ENCODE data around the gene MAGEA8. TPM values are rescaled to one million over a fixed set of nuclear protein-coding genes. Genes with fewer than 3 reads are reported as not detected.

Gene MAGEA8
- total and polyA plus RNA-seq, 10 of the 15 experiments (the other 5 are each of a cell fraction or from before 2014, with no cell fraction given) = 0.06 to 0.20 (median 0.13) TPM; not detected in 7

- ChIA-PET POLR2A (interaction anchor here (1.4 kb wide), 1 partner anchor 11 kb away, joined by 3 read pairs; no protein-coding TSS in a partner anchor), SMC1A (ENCODE audit: uncharacterized antibody, unreplicated experiment) (interaction anchor here (1.1 to 3.2 kb wide), 3 partner anchors 8 to 18 kb away, joined by 3 to 8 read pairs (median 3); no protein-coding TSS in a partner anchor), CTCF (interaction anchor here (1.0 kb wide), 1 partner anchor 18 kb away, joined by 3 read pairs; no protein-coding TSS in a partner anchor), RAD21 (ENCODE audit: unreplicated experiment) (no interaction called here)
- Histone ChIP-seq H3K4me3 (no peak overlapping the region), H2AFZ (ENCODE audit: control insufficient read depth, low read depth, low read length) (no peak overlapping the region), H3K36me3 (ENCODE audit: control insufficient read depth in 2 of 2, insufficient read depth in 2 of 2, low read length in 1 of 2) (no peaks in the 10 kb centered on the region), H3K4me2 (ENCODE audit: control insufficient read depth, insufficient read depth) (no peak overlapping the region), H3K27ac (ENCODE audit: control insufficient read depth, insufficient read depth) (no peak overlapping the region), H3K9me3 (replicated peaks; ENCODE audit: control insufficient read depth, insufficient read depth, low read length) (no peaks in the 10 kb centered on the region), H3K4me1 (ENCODE audit: control insufficient read depth, insufficient read depth, low read length) (no peaks in the 10 kb centered on the region), H3K9ac (ENCODE audit: control insufficient read depth, insufficient read depth, low read length) (no peak overlapping the region), H4K20me1 (ENCODE audit: control insufficient read depth, insufficient read depth) (no peaks in the 10 kb centered on the region), H3K27me3 (replicated peaks in 1 of 2; ENCODE audit: control insufficient read depth in 2 of 2, insufficient read depth in 2 of 2, low read length in 1 of 2) (no peaks in the 10 kb centered on the region), H3K79me2 (ENCODE audit: control insufficient read depth, insufficient read depth, low read length) (no peaks in the 10 kb centered on the region)
- TF ChIP-seq NR2F1 (conservative IDR thresholded peaks at IDR 0.05) (no peak), IKZF2 (IDR thresholded peaks at IDR 0.05) (peak; percentile 64 to 67)
- intact Hi-C loops (cut with micrococcal nuclease; ENCODE audit: unreplicated experiment) = no loop called here
- in situ Hi-C loops (cut with MboI) = no loop called here
- FAIRE-seq (no peak), DNase-seq (ENCODE audit: low read depth, low spot score) (no peak), ATAC-seq (peak; percentile 79)
- BruUV-seq (replicated peaks) = no TSS peak
- 86% methylated on average over 1 of the region's 1 CpG for WGBS (ENCODE audit: insufficient coverage, insufficient replicate concordance, low lambda C conversion rate, missing lambda C conversion rate)
Measured at GRCh38 chrX:149898554-149898953, 17.6 kb downstream of the MAGEA8 start.

DNA sequence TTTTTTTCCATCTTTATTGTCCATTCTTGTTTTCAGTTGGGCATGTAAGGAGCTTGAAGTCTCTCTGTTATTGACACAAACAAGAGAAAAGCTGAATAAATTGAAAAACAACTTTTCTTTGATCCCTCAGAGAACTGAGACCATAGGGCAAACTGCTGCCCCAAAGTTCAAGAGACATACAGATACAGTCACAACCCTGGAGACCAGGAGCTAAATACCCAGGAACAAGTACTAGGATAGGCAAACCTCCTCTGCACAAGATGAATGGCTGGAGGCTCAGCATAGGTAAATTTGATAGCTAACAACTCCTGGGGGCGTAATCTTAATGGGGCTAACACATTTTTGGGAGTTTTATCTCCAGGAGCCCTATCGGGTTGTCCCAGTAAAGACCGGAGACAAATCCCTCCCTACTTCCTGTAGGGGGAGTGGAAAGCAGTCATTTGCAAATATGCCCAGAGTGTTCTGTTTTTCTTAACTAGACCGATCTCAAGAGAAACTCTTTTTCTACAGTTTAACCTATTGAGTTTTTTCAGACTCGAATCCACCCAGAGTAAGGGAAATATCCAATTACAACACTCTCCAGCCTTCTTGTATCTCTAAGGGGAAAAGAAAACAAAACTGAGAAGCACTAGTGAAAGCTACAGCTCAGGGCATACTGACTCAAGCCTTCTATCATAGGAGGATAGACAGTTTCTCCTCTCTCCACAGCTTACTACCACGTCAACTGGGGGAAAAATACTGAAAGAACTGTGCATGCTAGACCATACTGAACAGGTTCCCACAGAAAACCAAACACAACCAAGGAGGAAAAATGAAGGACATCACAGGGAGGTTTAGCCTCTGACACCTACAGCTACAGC, 23.1 kb downstream of the MAGEA8 start:
- Histone ChIP-seq H3K4me1 (ENCODE audit: control insufficient read depth, insufficient read depth, low read length) (peaks cover 7% of the 10 kb centered on the region), H3K36me3 (ENCODE audit: control insufficient read depth in 2 of 2, insufficient read depth in 2 of 2, low read length in 1 of 2) (no peaks in the 10 kb centered on the region), H3K27me3 (replicated peaks in 1 of 2; ENCODE audit: control insufficient read depth in 2 of 2, insufficient read depth in 2 of 2, low read length in 1 of 2) (no peaks in the 10 kb centered on the region), H3K79me2 (ENCODE audit: control insufficient read depth, insufficient read depth, low read length) (no peaks in the 10 kb centered on the region), H2AFZ (ENCODE audit: control insufficient read depth, low read depth, low read length) (peak overlapping the region; percentile 64), H3K9me3 (replicated peaks; ENCODE audit: control insufficient read depth, insufficient read depth, low read length) (no peaks in the 10 kb centered on the region), H3K9ac (ENCODE audit: control insufficient read depth, insufficient read depth, low read length) (no peak overlapping the region), H3K4me3 (no peak overlapping the region), H4K20me1 (ENCODE audit: control insufficient read depth, insufficient read depth) (no peaks in the 10 kb centered on the region), H3K27ac (ENCODE audit: control insufficient read depth, insufficient read depth) (peak overlapping the region; percentile 42; the same call in 1 of the 2 replicates), H3K4me2 (ENCODE audit: control insufficient read depth, insufficient read depth) (peak overlapping the region; percentile 57)
- in situ Hi-C loops (cut with MboI) (no loop called here), intact Hi-C loops (cut with micrococcal nuclease; ENCODE audit: unreplicated experiment) (no loop called here)
- BruUV-seq (replicated peaks) = no TSS peak
- ChIA-PET RAD21 (ENCODE audit: unreplicated experiment) (interaction anchor here (1.5 kb wide), 1 partner anchor 36 kb away, joined by 7 read pairs; no protein-coding TSS in a partner anchor), SMC1A (ENCODE audit: uncharacterized antibody, unreplicated experiment) (interaction anchor here (0.9 to 1.5 kb wide), 4 partner anchors 12 to 71 kb away, joined by 3 to 5 read pairs (median 4); no protein-coding TSS in a partner anchor), CTCF (interaction anchor here (1.1 to 1.3 kb wide), 4 partner anchors 9 to 67 kb away, joined by 3 to 5 read pairs (median 4); no protein-coding TSS in a partner anchor), POLR2A (interaction anchor here (0.7 kb wide), 1 partner anchor 36 kb away, joined by 3 read pairs; no protein-coding TSS in a partner anchor)
- DNase-seq (ENCODE audit: low read depth, low spot score) (peak; percentile 13), ATAC-seq (peak; percentile 85), FAIRE-seq (no peak)
- 6% methylated on average over 6 of the region's 6 CpGs for WGBS (ENCODE audit: insufficient coverage, insufficient replicate concordance, low lambda C conversion rate, missing lambda C conversion rate)
- TF ChIP-seq IKZF2 (IDR thresholded peaks at IDR 0.05) = 0 out of 4 replicates have a peak, but pooled peaks of 1 of the 2 experiments have one; percentile 15
- no peak for TF ChIP-seq NR2F1 (conservative IDR thresholded peaks at IDR 0.05)
- TF ChIP-seq BHLHE40 (IDR thresholded peaks at IDR 0.05; ENCODE audit: borderline replicate concordance in 1 of 2, low read depth in 2 of 2, low read length in 1 of 2) = no peak
- TF ChIP-seq, protein P1, sequence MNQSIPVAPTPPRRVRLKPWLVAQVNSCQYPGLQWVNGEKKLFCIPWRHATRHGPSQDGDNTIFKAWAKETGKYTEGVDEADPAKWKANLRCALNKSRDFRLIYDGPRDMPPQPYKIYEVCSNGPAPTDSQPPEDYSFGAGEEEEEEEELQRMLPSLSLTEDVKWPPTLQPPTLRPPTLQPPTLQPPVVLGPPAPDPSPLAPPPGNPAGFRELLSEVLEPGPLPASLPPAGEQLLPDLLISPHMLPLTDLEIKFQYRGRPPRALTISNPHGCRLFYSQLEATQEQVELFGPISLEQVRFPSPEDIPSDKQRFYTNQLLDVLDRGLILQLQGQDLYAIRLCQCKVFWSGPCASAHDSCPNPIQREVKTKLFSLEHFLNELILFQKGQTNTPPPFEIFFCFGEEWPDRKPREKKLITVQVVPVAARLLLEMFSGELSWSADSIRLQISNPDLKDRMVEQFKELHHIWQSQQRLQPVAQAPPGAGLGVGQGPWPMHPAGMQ (IDR thresholded peaks at IDR 0.05; ENCODE audit: borderline replicate concordance) = no peak
- TF ChIP-seq NRF1 (conservative IDR thresholded peaks at IDR 0.05; ENCODE audit: low read depth, low read length) = no peak
- TF ChIP-seq CBX5 (IDR thresholded peaks at IDR 0.05; ENCODE audit: low read depth) = no peak
